Testis (tissue), 3 donors: ENCODE data around the gene CCNG1. TPM values are rescaled to one million over a fixed set of nuclear protein-coding genes. Genes with fewer than 3 reads are reported as not detected.
"Not testable (repeated sequence)": the region's sequence is repeated elsewhere in the genome, so short reads cannot be mapped to it uniquely, and the experiment has no call there.

Source experiments
- DNase-seq: peaks from one replicate; pipeline ENCODE4 v3.0.0-alpha.2; 2019
- H3K27ac ChIP-seq, 2 donors: fragments of 200-600 bp; sonication (generic); one replicate each; pipeline ENCODE4 v1.5.1; 2019
- H3K27me3 ChIP-seq: fragments of 200-600 bp; sonication (generic); one replicate; pipeline ENCODE4 v1.5.1; 2019
- H3K36me3 ChIP-seq: fragments of 200-600 bp; sonication (generic); one replicate; pipeline ENCODE4 v1.5.1; 2017; ENCODE audit warnings: low read depth; ENCODE audit errors: missing control alignments
- H3K4me1 ChIP-seq: fragments of 200-600 bp; sonication (generic); one replicate; pipeline ENCODE4 v1.5.1; 2019
- H3K4me3 ChIP-seq, 2 donors: fragments of 200-600 bp; sonication (generic); one replicate each; pipeline ENCODE4 v1.5.1; 2017 to 2019
- H3K9me3 ChIP-seq: fragments of 200-600 bp; sonication (generic); one replicate; pipeline ENCODE4 v1.5.1; 2017
- POLR2A ChIP-seq: fragments of 450-650 bp; IDR thresholded peaks from one replicate; pipeline ENCODE4 v1.6.1; 2017; ENCODE audit warnings: antibody characterized with exemption, mild to moderate bottlenecking, moderate library complexity
- WGBS, 2 donors: methylation state at CpG; one replicate each; pipeline ENCODE4 v1.1.5; 2018; 5-methylcytosine and 5-hydroxymethylcytosine counted together
- intact Hi-C: fragments of 100-400 bp; cut with DNase I; formaldehyde crosslinking; loops from one replicate; pipeline ENCODE4 v1.15.1; 2023; ENCODE audit warnings: low total_unique reads
- polyA plus RNA-seq: library from polyadenylated mRNA; stranded (reverse); fragments of 350-450 nt; fragmentation: Illumina TruSeq; extraction: RNeasy Lipid Tissue Mini Kit (QIAGEN cat#74804); gene quantifications from one replicate; pipeline ENCODE4 v1.2.3, GENCODE V29; 2014; ENCODE audit warnings: low read depth, low replicate concordance; ENCODE audit not compliant: insufficient read depth
- total RNA-seq, 2 donors: library from RNA; depleted of rRNA; stranded (reverse); fragments of >200 nt; gene quantifications; one replicate each; pipeline ENCODE4 v1.2.3, GENCODE V29; 2016
- TF ChIP-seq, protein P1 (sequence below), 3 experiments: fragments of 450-650 bp in 2 of 3; fragments of 200-600 bp in 1 of 3; sonication (generic) in 1 of 3; IDR thresholded peaks; one replicate each; pipeline ENCODE4 v1.5.1; 2016 to 2019; ENCODE audit warnings: antibody characterized with exemption in 3 of 3, mild to moderate bottlenecking in 2 of 3, moderate library complexity in 1 of 3

The CCNG1 gene
- total and polyA plus RNA-seq, 3 donors from 2014 or later, result 34.5 to 72.2 (median 60.5) TPM

DNA sequence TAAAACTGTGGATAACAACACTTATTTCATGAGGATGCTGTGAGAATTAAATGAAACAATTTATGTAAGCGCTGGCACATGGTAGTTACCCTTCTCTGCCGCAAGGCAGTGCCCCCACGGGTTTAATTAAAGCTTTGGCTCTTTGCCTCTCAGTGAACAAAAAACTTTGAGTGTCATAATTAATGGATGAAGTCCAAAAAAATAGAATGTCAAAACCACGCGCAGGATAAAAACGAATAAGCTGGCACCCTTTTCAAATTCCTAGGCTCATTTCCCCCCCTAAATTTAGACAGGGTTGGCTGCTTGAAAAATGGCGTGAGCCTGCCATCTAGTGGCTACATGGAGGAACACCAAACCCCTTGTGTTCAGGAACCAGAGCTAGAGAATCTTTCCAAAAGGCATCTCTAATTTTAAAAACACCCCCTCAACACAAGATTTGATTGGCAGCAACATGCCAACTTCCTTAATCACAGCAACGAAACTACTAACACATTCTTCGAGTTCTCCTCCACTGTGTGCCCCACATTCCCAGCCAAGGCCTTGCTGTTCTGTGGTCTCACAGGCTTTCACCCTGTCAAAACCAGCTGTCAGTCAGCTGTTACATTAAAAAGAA lies 29.0 kb upstream of the CCNG1 start:
- no peak overlapping the region for H3K27ac ChIP-seq
- no peaks in the 10 kb centered on the region for H3K9me3 ChIP-seq
- 2 to 8% methylated on average over 9 of the region's 9 CpGs for WGBS, 2 donors
- TF ChIP-seq, protein P1, sequence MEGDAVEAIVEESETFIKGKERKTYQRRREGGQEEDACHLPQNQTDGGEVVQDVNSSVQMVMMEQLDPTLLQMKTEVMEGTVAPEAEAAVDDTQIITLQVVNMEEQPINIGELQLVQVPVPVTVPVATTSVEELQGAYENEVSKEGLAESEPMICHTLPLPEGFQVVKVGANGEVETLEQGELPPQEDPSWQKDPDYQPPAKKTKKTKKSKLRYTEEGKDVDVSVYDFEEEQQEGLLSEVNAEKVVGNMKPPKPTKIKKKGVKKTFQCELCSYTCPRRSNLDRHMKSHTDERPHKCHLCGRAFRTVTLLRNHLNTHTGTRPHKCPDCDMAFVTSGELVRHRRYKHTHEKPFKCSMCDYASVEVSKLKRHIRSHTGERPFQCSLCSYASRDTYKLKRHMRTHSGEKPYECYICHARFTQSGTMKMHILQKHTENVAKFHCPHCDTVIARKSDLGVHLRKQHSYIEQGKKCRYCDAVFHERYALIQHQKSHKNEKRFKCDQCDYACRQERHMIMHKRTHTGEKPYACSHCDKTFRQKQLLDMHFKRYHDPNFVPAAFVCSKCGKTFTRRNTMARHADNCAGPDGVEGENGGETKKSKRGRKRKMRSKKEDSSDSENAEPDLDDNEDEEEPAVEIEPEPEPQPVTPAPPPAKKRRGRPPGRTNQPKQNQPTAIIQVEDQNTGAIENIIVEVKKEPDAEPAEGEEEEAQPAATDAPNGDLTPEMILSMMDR (IDR thresholded peaks at IDR 0.05), result peak; percentile 80 to 88 (median 80)
- TF ChIP-seq POLR2A, result no peak
- intact Hi-C loops, result no loop called here
- H3K36me3 ChIP-seq, result no peaks in the 10 kb centered on the region
- H3K4me1 ChIP-seq, result no peaks in the 10 kb centered on the region
- H3K4me3 ChIP-seq, result no peak overlapping the region
- H3K27me3 ChIP-seq, result no peaks in the 10 kb centered on the region
- DNase-seq, result peak; percentile 67

DNA sequence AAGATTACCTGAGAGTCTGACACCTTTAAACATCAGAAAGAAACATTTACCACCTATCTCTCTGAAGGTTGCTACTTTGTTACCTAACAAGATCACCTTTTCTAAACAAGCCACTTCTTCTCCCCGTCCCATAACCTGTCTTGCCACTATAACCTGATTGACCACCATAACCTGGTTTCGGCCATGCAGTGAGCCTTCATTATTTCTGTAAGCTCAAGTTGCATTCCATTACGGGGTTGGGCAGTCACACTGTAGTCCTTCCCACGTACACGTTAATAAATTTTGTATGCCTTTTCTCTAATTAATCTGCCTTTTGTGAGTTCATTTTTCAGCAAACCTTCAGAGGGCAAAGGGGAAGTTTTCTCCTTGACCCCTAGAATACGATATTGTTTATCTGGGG lies 28.0 kb upstream of the CCNG1 start:
- H3K4me1 ChIP-seq, result no peaks in the 10 kb centered on the region
- H3K9me3 ChIP-seq, result no peaks in the 10 kb centered on the region
- no peaks in the 10 kb centered on the region for H3K36me3 ChIP-seq
- H3K4me3 ChIP-seq, result no peak overlapping the region
- H3K27ac ChIP-seq, result no peak overlapping the region
- no peak for DNase-seq
- no peaks in the 10 kb centered on the region for H3K27me3 ChIP-seq
- TF ChIP-seq POLR2A, result no peak
- TF ChIP-seq, protein P1 (IDR thresholded peaks at IDR 0.05), result no peak
- 66 to 75% methylated on average over 6 of the region's 6 CpGs for WGBS, 2 donors
- intact Hi-C loops, result no loop called here

DNA sequence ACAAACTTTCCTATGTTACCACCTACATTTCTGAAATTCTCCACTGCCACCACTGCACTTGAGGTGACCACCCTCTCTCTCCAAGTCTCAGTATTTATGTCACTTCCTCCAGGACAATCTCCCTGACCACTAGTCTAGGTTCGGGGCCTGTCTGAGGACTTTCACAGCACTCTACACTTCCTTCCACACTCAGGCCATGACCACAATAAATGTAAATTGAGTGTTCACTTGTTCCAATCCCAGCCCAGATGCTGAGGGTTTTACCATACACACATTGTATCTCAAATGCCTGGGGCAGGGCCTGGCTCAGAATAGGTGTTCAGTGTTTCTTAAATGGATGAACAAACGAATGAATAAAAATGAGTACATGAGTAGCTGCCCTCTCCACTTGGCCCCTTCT lies 26.9 kb upstream of the CCNG1 start:
- TF ChIP-seq POLR2A, result no peak
- TF ChIP-seq, protein P1 (IDR thresholded peaks at IDR 0.05), result no peak
- WGBS, 2 donors, result 90 to 91% methylated on average over 2 of the region's 2 CpGs
- DNase-seq, result no peak

DNA sequence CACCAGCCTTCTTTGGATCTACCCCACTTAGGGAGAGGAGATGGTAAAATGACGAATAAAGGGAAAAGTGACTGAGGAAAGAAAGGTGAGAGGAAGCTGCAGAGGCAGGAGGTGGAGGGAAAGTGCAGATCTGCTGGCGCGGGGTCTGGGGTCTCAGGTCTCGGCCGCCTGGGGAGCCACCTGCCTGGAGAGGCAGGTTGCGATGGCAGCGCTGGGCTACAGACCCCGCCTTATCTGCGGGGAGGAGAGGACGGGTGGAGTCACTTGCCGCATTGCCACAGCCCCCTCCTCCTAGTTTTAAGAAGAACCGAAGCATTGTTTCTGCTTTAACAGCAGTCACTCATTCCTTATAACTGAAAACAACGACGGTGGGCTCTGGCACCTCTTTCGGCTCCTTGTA lies 21.7 kb upstream of the CCNG1 start:
- DNase-seq, result not testable (repeated sequence)

More for the DNA sequence above, 26.9 kb upstream of the CCNG1 start:
- H3K4me3 ChIP-seq, result no peak overlapping the region
- H3K4me1 ChIP-seq, result no peaks in the 10 kb centered on the region
- intact Hi-C loops, result no loop called here
- H3K27me3 ChIP-seq, result no peaks in the 10 kb centered on the region
- no peaks in the 10 kb centered on the region for H3K36me3 ChIP-seq
- H3K27ac ChIP-seq, result no peak overlapping the region
- no peaks in the 10 kb centered on the region for H3K9me3 ChIP-seq

DNA sequence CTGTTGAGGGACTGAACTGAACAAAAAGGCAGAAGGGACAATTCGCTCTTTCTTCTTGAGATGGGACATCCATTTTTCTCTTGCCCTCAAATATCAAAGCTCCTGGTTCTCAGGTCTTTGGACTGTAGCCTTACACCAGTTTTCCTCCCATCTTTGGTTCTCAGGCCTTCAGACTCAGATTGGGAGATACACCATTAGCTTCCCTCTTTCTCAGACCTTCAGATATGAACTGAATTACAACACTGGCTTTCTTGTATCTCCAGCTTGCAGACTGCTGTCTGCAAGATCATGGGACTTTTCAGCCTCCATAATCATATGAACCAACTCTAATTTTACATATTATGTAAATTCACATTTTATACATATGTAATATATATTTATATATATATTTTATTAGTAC lies 12.6 kb upstream of the CCNG1 start:
- TF ChIP-seq POLR2A, result no peak
- TF ChIP-seq, protein P1 (IDR thresholded peaks at IDR 0.05), result no peak
- Histone ChIP-seq H3K9me3 (no peaks in the 10 kb centered on the region), H3K4me3 (no peak overlapping the region), H3K36me3 (no peaks in the 10 kb centered on the region), H3K27me3 (no peaks in the 10 kb centered on the region), H3K27ac (no peak overlapping the region), H3K4me1 (no peaks in the 10 kb centered on the region)
- no peak for DNase-seq
- 95 to 97% methylated on average over 1 of the region's 1 CpG for WGBS, 2 donors
- intact Hi-C loops, result no loop called here

More for the DNA sequence above, 21.7 kb upstream of the CCNG1 start:
- H3K27me3 ChIP-seq, H3K4me3 ChIP-seq, H3K4me1 ChIP-seq, H3K36me3 ChIP-seq, H3K9me3 ChIP-seq, intact Hi-C loops, H3K27ac ChIP-seq: not testable (repeated sequence)
- WGBS, 2 donors, result 22 to 26% methylated on average over 15 of the region's 15 CpGs

DNA sequence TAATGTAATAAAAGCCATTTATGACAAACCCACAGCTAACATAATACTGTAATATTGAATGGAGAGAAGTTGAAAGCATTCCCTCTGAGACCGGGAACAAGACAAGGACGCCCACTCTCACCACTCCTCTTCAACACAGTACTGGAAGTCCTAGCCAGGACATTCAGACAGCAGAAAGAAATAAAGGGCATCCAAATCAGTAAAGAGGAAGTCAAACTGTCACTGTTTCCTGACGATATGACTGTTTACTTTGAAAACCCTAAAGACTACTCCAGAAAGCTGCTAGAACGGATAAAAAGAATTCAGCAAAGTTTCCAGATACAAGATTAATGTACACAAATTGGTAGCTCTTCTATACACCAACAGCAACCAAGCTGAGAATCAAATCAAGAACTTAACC lies 11.3 kb upstream of the CCNG1 start:
- H3K4me3 ChIP-seq, H3K9me3 ChIP-seq, intact Hi-C loops, DNase-seq, H3K4me1 ChIP-seq, H3K27me3 ChIP-seq, H3K36me3 ChIP-seq, H3K27ac ChIP-seq: not testable (repeated sequence)
- 41 to 53% methylated on average over 4 of the region's 4 CpGs for WGBS, 2 donors
